Measurements from ENCODE around the gene MSMP. TPM values are rescaled to one million over a fixed set of nuclear protein-coding genes. Genes with fewer than 3 reads are reported as not detected.

Gene MSMP
- total RNA-seq, 1 donor = not detected

DNA sequence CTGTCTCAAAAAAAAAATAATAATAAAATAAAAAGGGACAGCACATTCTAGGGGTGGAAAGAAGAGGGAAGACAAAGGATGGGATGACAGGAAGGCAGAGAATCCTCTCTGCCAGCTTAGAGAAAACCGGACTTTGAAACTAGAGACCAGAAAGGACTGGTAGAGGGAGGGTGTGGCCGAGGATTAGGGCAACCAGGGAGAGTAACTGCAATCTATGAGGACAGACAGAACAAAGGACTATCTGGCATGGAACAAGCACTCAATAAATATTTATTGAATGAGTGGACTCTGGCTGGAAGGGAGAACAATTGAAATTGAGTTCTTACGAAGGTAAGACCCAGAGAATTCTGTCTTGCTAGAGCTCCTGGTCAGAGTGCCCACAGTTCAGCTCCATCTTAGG is 7.5 kb downstream of the MSMP start:
- peak overlapping the region; percentile 87 for H3K4me3 ChIP-seq (ENCODE audit: low read depth, low read length)
- peak; percentile 42 for DNase-seq (ENCODE audit: low read depth)
- TF ChIP-seq, protein P1, sequence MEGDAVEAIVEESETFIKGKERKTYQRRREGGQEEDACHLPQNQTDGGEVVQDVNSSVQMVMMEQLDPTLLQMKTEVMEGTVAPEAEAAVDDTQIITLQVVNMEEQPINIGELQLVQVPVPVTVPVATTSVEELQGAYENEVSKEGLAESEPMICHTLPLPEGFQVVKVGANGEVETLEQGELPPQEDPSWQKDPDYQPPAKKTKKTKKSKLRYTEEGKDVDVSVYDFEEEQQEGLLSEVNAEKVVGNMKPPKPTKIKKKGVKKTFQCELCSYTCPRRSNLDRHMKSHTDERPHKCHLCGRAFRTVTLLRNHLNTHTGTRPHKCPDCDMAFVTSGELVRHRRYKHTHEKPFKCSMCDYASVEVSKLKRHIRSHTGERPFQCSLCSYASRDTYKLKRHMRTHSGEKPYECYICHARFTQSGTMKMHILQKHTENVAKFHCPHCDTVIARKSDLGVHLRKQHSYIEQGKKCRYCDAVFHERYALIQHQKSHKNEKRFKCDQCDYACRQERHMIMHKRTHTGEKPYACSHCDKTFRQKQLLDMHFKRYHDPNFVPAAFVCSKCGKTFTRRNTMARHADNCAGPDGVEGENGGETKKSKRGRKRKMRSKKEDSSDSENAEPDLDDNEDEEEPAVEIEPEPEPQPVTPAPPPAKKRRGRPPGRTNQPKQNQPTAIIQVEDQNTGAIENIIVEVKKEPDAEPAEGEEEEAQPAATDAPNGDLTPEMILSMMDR (IDR thresholded peaks at IDR 0.05; ENCODE audit: insufficient read depth, low read length) = no peak

DNA sequence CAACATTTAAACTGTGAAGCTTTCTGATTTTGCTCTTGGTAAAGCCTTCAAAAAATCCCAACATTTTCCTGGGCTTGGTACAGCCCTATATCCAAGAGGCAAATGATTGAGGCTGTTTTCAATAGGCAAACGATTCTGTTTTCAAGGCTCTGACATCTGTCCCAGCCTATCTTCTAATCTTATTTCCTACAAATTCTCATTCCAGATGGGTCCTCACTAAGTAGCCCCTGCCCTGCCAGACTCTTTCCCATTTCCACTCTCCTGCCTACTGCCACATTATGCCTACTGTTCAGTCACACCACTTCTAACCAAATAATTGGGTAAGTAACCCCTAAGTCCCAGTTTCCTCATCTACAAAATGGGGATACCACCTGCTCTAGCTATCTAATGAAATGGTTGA is 8.5 kb downstream of the MSMP start:
- DNase-seq (ENCODE audit: low read depth) = no peak
- peak overlapping the region; percentile 44 for H3K4me3 ChIP-seq (ENCODE audit: low read depth, low read length)
- TF ChIP-seq, protein P1 (IDR thresholded peaks at IDR 0.05; ENCODE audit: insufficient read depth, low read length) = no peak

DNA sequence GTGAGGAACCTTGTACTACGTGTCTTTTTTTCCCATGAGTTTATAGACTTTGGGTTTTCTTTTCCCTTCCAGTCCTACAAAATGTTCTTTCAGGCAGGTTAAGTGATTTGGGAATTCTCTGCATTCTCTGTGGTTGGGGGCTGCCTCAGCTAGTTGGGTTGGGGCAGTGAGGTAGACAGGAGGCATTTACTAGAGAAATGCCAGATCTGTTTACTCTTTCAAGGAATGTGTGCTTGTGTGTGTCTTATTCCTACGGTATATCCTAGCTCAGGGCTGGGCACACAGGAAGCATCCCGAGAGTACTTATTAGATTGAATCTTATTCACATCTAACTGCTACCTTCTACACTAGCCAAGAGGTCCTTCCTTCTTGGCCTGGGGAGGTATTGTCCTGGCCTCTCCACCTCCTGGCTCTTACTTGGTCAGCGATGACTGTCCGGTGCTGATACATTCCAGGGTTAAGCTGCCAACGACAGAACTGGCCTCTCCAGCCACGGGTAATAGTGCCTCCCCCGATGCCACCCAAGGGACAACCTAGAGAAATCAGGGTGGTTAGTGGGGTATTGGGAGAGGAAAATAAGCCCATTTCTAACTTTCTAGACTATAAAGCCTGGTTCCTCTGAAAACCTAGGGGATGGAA is 10.1 kb downstream of the MSMP start:
- TF ChIP-seq, protein P1 (IDR thresholded peaks at IDR 0.05; ENCODE audit: insufficient read depth, low read length) = no peak
- DNase-seq (ENCODE audit: low read depth) = no peak
- H3K4me3 ChIP-seq (ENCODE audit: low read depth, low read length) = no peak overlapping the region

DNA sequence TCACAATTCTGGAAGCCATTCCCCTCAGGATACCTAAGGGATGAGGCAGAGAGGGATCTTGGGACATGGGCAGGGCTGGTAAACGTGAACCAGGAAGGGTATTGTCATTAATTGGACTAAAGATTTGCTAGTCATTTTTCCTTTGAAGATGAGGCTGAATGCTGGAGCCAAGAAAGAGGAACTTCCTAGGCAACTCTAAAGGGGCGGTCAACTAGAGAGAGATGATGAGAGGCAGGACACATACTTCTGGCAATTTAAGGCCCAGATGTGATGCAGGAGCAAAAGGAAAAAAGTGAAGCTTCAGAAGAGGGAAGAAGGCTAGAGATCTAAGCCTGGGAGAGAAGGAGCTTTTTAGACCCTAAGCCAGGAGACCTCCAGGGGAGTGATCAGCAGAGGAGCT is 10.6 kb downstream of the MSMP start:
- DNase-seq (ENCODE audit: low read depth) = no peak
- TF ChIP-seq, protein P1 (IDR thresholded peaks at IDR 0.05; ENCODE audit: insufficient read depth, low read length) = no peak
- no peak overlapping the region for H3K4me3 ChIP-seq (ENCODE audit: low read depth, low read length)

DNA sequence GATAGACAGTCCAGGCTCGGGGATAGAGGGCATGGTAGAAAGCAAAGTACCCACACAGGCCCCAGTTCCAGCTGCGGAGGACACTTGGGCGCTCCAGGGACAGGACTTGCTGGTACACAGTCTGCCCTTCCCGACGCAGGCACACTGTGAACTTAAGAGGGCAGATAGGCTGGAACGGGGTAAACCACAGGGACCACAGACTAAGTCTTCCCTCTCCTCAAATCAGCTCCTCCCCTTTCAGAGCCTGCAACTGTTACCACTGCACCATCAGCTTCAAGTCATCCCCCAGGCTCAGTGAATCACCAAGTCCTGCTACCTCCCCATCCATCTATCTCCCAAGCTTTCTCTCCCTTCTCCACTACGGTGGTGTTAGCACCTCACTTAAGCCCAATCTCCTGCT is 12.3 kb downstream of the MSMP start:
- no peak for DNase-seq (ENCODE audit: low read depth)

DNA sequence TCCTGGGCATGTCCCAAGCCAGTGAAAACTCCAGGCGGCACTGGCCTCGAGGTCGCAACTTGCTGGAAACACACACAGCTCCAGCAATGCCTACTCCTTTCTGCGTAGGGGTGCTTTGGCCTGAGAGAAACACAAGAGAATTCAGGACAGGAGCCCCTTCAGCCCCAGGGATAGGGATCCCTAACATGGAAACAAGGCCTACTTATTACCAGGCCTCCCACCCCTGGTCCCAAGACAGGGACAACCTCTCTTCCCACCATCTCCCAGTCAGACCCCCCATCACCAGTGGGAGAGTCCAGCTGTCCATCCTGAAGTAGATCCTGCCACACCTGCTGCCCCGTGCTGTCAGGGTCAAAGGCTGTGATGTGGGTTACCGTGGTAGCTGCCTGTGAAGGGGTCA is 13.8 kb downstream of the MSMP start:
- DNase-seq (ENCODE audit: low read depth) = no peak
- TF ChIP-seq, protein P1 (IDR thresholded peaks at IDR 0.05; ENCODE audit: insufficient read depth, low read length) = no peak
- no peak overlapping the region for H3K4me3 ChIP-seq (ENCODE audit: low read depth, low read length)

More for the DNA sequence above, 12.3 kb downstream of the MSMP start:
- no peak overlapping the region for H3K4me3 ChIP-seq (ENCODE audit: low read depth, low read length)
- TF ChIP-seq, protein P1 (IDR thresholded peaks at IDR 0.05; ENCODE audit: insufficient read depth, low read length) = no peak

DNA sequence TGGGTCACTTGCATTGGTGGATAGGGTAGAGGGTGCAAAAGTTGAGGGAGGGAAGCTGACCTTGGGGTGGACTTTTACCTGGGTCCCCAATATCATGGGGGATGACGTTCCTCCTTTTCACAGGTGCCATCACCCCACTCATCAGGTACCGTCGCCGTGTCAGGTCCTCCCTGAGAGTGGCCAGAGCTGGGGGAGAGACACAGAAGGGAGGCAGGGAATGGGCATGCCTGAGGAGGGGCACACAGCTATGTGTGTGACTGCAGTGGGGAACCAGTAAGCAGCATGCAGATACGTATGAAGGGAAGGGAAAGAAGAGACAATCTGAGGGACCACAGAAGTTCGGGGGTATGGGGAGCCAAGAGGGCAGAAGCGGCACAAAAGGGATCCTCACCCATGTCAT is 15.2 kb downstream of the MSMP start:
- TF ChIP-seq, protein P1 (IDR thresholded peaks at IDR 0.05; ENCODE audit: insufficient read depth, low read length) = no peak
- no peak for DNase-seq (ENCODE audit: low read depth)
- no peak overlapping the region for H3K4me3 ChIP-seq (ENCODE audit: low read depth, low read length)

Data from fibroblast of the aortic adventitia (primary cell).